PC-9 (cell line): ENCODE data around the gene LRTM1. TPM values are rescaled to one million over a fixed set of nuclear protein-coding genes. Genes with fewer than 3 reads are reported as not detected.

Experiments used
- BruUV-seq: library from RNA; stranded (reverse); fragments of 400-500 nt; replicated peaks from 2 replicates; lab custom pipeline; 2021; lab: Mats Ljungman, UMichigan
- CTCF ChIA-PET: fragments of 300-600 bp; sonication (Branson Sonifier 250); formaldehyde crosslinking; loops from one replicate; lab custom pipeline; 2022; ENCODE audit warnings: antibody characterized with exemption; lab: Charles Lee
- POLR2A ChIA-PET: fragments of 300-600 bp; sonication (Branson Sonifier 250); formaldehyde crosslinking; loops from one replicate; lab custom pipeline; 2022; ENCODE audit warnings: antibody characterized with exemption; ENCODE audit not compliant: unreplicated experiment; lab: Charles Lee
- DNase-seq, 2 experiments: peaks; one replicate each; pipeline versions ENCODE4 v3.0.0 to v3.0.0-alpha.2; 2015 to 2022; ENCODE audit warnings: mixed read lengths in 1 of 2
- H2AFZ ChIP-seq: fragments of 200-600 bp; sonication (generic); 2 replicates; pipeline ENCODE4 v1.8.1; 2017; ENCODE audit warnings: antibody characterized with exemption
- H3F3A ChIP-seq: fragments of 200-600 bp; sonication (generic); 2 replicates; pipeline ENCODE4 v1.8.1; 2017; ENCODE audit warnings: antibody characterized with exemption, mild to moderate bottlenecking, low read depth; ENCODE audit not compliant: insufficient read depth
- H3K27ac ChIP-seq: fragments of 200-600 bp; sonication (generic); 2 replicates; pipeline ENCODE4 v1.6.1; 2016; ENCODE audit warnings: mixed run types
- H3K27me3 ChIP-seq: fragments of 200-600 bp; sonication (generic); 2 replicates; pipeline ENCODE4 v1.6.1; 2016; ENCODE audit warnings: low read depth, mixed run types; ENCODE audit not compliant: insufficient read depth
- H3K36me3 ChIP-seq: fragments of 200-600 bp; sonication (generic); 2 replicates; pipeline ENCODE4 v1.6.1; 2016; ENCODE audit warnings: low read depth, mixed run types
- H3K4me1 ChIP-seq: fragments of 200-600 bp; sonication (generic); replicated peaks from 2 replicates; pipeline ENCODE4 v1.6.1; 2016; ENCODE audit warnings: mixed run types; ENCODE audit not compliant: insufficient read depth
- H3K4me2 ChIP-seq: fragments of 200-600 bp; sonication (generic); 2 replicates; pipeline ENCODE4 v1.6.1; 2017; ENCODE audit warnings: mixed run types
- H3K4me3 ChIP-seq: fragments of 200-600 bp; sonication (generic); 2 replicates; pipeline ENCODE4 v1.6.1; 2016; ENCODE audit warnings: mixed run types
- H3K79me2 ChIP-seq: fragments of 200-600 bp; sonication (generic); 2 replicates; pipeline ENCODE4 v1.6.1; 2017; ENCODE audit warnings: low read depth, mixed run types
- H3K9me2 ChIP-seq: fragments of 200-600 bp; sonication (generic); 2 replicates; pipeline ENCODE4 v1.8.1; 2017; ENCODE audit warnings: mild to moderate bottlenecking; ENCODE audit not compliant: insufficient read depth
- H3K9me3 ChIP-seq: fragments of 200-600 bp; sonication (generic); 2 replicates; pipeline ENCODE4 v1.8.1; 2016; ENCODE audit warnings: low read depth; ENCODE audit not compliant: insufficient read depth
- H4K20me1 ChIP-seq: fragments of 200-600 bp; sonication (generic); 2 replicates; pipeline ENCODE4 v1.8.1; 2017; ENCODE audit not compliant: insufficient read depth
- EZH2 ChIP-seq: fragments of 200-600 bp; sonication (generic); IDR thresholded peaks from 2 replicates; pipeline ENCODE4 v1.8.0; 2017; ENCODE audit warnings: antibody characterized with exemption, low read depth
- intact Hi-C: fragments of 100-400 bp; cut with micrococcal nuclease; formaldehyde crosslinking; loops from one replicate; pipeline ENCODE4 v1.10.0; 2022; ENCODE audit not compliant: unreplicated experiment
- total RNA-seq: library from RNA; stranded (reverse); gene quantifications from 2 replicates; pipeline ENCODE4 v1.2.3, GENCODE V29; 2021
- TF ChIP-seq, protein P1 (sequence below): fragments of 200-600 bp; sonication (generic); conservative IDR thresholded peaks from 2 replicates; pipeline ENCODE4 v1.6.1; 2017; ENCODE audit warnings: mixed run types, antibody characterized with exemption, mild to moderate bottlenecking, moderate library complexity

LRTM1 gene
- total RNA-seq, 1 experiment from 2014 or later, result not detected

DNA sequence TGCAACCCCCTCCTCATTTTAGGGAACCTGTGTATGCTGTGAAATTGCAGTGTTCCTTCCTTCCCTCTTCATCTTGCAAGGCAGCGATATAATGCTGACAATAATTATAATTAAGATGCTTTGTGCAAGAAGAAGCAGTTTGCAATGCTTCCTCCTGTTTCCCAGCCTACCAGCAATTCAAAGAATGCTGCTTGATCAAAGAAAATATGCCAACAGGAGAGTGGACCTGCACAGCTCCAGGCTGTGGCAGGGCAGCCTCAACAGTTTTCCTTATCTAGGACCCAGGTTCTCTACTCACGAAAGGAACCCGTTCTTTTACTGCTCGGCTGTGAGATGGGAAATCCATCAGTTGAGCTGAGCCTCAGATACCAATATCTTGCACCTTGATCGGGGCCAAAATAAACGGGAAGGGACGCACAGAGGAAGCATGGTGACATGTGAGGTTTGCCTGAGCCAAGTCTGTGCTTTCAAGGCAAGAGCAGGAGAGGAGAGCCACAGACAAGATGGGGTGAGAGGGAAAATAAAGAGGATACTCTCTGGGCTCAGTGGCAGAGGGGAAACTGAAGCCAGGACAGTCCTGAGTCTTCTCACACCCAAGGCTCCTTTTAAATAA, 22.6 kb upstream of the LRTM1 start:
- POLR2A ChIA-PET, result no interaction called here
- H3F3A ChIP-seq, result 0 out of 2 replicates have a peak, but pooled peaks cover 4% of the 10 kb centered on the region
- no peaks in the 10 kb centered on the region for H3K9me3 ChIP-seq
- CTCF ChIA-PET, result no interaction called here
- H3K4me1 ChIP-seq, result peaks cover 17% of the 10 kb centered on the region
- BruUV-seq, result no TSS peak
- no peaks in the 10 kb centered on the region for H4K20me1 ChIP-seq
- intact Hi-C loops, result loop anchor here (1.0 to 5.0 kb wide), 5 partner anchors 47 to 772 kb away; no protein-coding TSS in a partner anchor
- DNase-seq, result no peak
- H3K27me3 ChIP-seq, result no peaks in the 10 kb centered on the region
- H3K36me3 ChIP-seq, result no peaks in the 10 kb centered on the region
- no peak for TF ChIP-seq EZH2
- TF ChIP-seq, protein P1, sequence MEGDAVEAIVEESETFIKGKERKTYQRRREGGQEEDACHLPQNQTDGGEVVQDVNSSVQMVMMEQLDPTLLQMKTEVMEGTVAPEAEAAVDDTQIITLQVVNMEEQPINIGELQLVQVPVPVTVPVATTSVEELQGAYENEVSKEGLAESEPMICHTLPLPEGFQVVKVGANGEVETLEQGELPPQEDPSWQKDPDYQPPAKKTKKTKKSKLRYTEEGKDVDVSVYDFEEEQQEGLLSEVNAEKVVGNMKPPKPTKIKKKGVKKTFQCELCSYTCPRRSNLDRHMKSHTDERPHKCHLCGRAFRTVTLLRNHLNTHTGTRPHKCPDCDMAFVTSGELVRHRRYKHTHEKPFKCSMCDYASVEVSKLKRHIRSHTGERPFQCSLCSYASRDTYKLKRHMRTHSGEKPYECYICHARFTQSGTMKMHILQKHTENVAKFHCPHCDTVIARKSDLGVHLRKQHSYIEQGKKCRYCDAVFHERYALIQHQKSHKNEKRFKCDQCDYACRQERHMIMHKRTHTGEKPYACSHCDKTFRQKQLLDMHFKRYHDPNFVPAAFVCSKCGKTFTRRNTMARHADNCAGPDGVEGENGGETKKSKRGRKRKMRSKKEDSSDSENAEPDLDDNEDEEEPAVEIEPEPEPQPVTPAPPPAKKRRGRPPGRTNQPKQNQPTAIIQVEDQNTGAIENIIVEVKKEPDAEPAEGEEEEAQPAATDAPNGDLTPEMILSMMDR, result no peak
- no peaks in the 10 kb centered on the region for H3K9me2 ChIP-seq
- H3K4me2 ChIP-seq, result no peak overlapping the region
- no peak overlapping the region for H3K4me3 ChIP-seq
- H2AFZ ChIP-seq, result no peak overlapping the region
- H3K27ac ChIP-seq, result no peak overlapping the region
- H3K79me2 ChIP-seq, result no peaks in the 10 kb centered on the region

DNA sequence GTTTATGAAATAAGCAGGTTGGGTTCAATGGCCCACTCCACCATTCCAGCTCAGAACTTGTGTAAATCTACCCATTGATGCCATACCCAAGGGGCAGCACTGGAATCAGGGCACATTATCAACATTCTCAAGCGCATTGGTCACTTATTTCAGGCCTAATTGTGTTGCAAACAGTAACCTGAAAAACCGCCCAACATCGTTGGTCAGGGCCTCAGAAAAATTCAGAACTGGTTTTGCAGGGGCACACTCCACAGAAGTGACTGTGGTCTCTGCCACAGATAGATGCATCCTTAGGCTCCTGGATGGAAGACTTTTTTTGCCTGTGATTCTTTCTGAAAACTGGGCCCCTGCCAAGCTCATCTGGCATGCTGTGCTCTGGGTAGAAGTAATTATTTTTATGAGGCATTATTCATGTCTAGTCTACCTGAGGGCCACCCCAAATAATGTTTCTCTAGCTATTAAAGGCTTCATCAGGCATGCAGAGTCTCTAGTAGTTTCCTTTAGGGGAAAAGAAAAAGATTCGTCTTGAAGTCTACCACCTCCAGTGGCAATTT, 21.7 kb upstream of the LRTM1 start:
- POLR2A ChIA-PET, result no interaction called here
- TF ChIP-seq, protein P1, result no peak
- TF ChIP-seq EZH2, result no peak
- Histone ChIP-seq H3K4me2 (no peak overlapping the region), H3K4me1 (peaks cover 12% of the 10 kb centered on the region), H3K27ac (no peak overlapping the region), H3K4me3 (no peak overlapping the region), H3F3A (0 out of 2 replicates have a peak, but pooled peaks cover 4% of the 10 kb centered on the region), H4K20me1 (no peaks in the 10 kb centered on the region), H2AFZ (no peak overlapping the region), H3K79me2 (no peaks in the 10 kb centered on the region), H3K27me3 (no peaks in the 10 kb centered on the region), H3K36me3 (no peaks in the 10 kb centered on the region), H3K9me3 (no peaks in the 10 kb centered on the region), H3K9me2 (no peaks in the 10 kb centered on the region)
- intact Hi-C loops, result loop anchor here (2.0 to 5.0 kb wide), 4 partner anchors 48 to 773 kb away; no protein-coding TSS in a partner anchor
- peak in 1 of 2 experiments; percentile 83 for DNase-seq
- CTCF ChIA-PET, result no interaction called here
- BruUV-seq, result no TSS peak

DNA sequence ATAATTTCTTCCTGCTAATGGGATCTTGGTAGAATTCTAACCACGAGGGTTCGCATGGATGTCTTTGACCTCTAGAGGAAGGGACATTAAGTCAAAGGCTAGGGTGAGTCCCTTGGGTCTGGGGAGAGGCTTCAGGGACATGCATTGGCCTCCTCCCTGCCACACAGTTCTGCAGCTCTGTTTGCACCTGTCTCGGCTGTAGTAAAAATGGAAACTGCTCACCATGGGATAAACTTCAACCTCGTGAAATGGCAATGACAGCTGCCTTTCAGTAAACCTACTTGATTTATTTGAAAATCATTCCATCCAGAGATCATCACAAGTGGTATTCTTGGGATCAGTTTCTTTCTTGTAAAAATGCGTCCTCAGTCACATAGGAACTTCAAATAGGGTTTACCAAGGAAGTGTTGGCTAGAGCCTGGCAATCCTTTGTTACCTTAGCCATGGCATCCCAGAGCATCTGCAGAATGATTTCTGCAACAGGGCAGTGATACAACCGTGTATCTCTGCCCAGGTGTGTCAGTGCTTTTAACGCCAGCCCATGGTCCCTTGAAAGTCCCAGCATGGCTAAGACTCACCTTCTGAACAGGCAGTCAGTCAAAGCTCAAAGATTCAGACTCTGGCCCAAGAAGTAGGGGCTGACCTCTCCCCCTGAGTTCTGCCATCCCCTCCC, 14.0 kb upstream of the LRTM1 start:
- no peaks in the 10 kb centered on the region for H3K9me3 ChIP-seq
- no peaks in the 10 kb centered on the region for H4K20me1 ChIP-seq
- H3K4me1 ChIP-seq, result no peaks in the 10 kb centered on the region
- H3K9me2 ChIP-seq, result no peaks in the 10 kb centered on the region
- intact Hi-C loops, result no loop called here
- POLR2A ChIA-PET, result no interaction called here
- H3K4me3 ChIP-seq, result no peak overlapping the region
- no TSS peak for BruUV-seq
- DNase-seq, result no peak
- H3K79me2 ChIP-seq, result no peaks in the 10 kb centered on the region
- no peaks in the 10 kb centered on the region for H3K36me3 ChIP-seq
- H2AFZ ChIP-seq, result no peak overlapping the region
- H3F3A ChIP-seq, result no peaks in the 10 kb centered on the region
- no peak overlapping the region for H3K27ac ChIP-seq
- TF ChIP-seq, protein P1, result no peak
- no peak for TF ChIP-seq EZH2
- no peak overlapping the region for H3K4me2 ChIP-seq
- CTCF ChIA-PET, result no interaction called here
- no peaks in the 10 kb centered on the region for H3K27me3 ChIP-seq
